ENCODE measurements around the gene RRP1B. TPM values are rescaled to one million over a fixed set of nuclear protein-coding genes. Genes with fewer than 3 reads are reported as not detected.

RRP1B gene
- total and polyA plus RNA-seq, 2 of the 13 experiments (the other 11 are each of a cell fraction or from before 2014, with no cell fraction given): 16.3 to 46.2 TPM

DNA sequence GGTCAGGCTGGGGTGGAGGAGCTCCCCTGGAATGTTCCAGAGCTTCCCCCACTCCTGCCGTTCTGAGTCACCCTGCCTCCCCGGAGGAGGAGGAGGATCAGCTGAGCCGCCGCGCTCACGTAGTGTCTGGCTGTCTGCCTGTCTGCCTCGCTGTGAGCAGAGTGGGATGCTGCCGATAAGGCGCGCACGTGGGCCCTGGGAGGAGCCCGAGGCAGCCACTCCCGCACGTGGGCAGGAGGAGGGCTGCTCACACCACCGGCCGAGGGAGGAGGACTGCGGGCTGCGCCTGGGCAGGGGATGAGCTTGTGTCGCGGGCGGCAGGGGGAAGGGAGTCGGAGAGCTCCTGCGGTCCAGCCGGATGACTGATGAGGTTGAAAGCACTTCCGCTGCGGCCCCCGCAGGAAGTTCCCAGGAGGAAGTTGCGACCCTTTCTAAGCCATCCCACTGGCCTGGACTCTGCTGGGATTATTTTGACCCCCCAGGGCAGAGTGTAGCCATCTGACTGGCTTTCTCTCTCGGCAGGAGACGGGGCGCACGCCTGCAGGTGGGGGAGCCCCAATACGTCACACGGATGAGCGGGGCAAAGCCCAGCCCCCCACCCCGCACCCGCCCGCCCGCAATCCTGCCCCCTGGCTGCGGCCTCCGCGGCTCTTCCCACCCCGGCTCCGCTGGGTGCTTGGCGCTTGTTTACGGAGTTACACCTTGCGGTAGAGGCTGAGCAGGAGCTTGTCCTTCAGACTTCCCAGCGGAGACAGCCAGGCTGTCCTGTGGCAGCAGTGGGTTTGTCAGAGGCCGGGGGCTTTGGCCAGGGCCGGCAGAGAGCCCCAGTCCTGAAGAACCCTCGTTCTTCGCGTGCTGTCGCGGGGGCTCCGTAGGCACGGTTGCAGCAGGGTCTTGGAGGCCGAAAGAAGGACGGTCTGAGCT lies 69.4 kb downstream of the RRP1B start (continued):
- TF ChIP-seq, protein P1, sequence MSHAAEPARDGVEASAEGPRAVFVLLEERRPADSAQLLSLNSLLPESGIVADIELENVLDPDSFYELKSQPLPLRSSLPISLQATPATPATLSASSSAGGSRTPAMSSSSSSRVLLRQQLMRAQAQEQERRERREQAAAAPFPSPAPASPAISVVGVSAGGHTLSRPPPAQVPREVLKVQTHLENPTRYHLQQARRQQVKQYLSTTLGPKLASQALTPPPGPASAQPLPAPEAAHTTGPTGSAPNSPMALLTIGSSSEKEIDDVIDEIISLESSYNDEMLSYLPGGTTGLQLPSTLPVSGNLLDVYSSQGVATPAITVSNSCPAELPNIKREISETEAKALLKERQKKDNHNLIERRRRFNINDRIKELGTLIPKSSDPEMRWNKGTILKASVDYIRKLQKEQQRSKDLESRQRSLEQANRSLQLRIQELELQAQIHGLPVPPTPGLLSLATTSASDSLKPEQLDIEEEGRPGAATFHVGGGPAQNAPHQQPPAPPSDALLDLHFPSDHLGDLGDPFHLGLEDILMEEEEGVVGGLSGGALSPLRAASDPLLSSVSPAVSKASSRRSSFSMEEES (CRISPR knock-in tag; IDR thresholded peaks at IDR 0.05): peak; percentile 43; the same call in 1 of the 2 replicates
- TF ChIP-seq ZNF562 (CRISPR knock-in tag; IDR thresholded peaks at IDR 0.05; ENCODE audit: borderline replicate concordance): no peak
- TF ChIP-seq RBFOX2 (IDR thresholded peaks at IDR 0.05; ENCODE audit: low read depth, low read length): peak; percentile 85
- no peak for TF ChIP-seq EEA1 (CRISPR knock-in tag; IDR thresholded peaks at IDR 0.05; ENCODE audit: borderline replicate concordance)
- TF ChIP-seq, protein P2, sequence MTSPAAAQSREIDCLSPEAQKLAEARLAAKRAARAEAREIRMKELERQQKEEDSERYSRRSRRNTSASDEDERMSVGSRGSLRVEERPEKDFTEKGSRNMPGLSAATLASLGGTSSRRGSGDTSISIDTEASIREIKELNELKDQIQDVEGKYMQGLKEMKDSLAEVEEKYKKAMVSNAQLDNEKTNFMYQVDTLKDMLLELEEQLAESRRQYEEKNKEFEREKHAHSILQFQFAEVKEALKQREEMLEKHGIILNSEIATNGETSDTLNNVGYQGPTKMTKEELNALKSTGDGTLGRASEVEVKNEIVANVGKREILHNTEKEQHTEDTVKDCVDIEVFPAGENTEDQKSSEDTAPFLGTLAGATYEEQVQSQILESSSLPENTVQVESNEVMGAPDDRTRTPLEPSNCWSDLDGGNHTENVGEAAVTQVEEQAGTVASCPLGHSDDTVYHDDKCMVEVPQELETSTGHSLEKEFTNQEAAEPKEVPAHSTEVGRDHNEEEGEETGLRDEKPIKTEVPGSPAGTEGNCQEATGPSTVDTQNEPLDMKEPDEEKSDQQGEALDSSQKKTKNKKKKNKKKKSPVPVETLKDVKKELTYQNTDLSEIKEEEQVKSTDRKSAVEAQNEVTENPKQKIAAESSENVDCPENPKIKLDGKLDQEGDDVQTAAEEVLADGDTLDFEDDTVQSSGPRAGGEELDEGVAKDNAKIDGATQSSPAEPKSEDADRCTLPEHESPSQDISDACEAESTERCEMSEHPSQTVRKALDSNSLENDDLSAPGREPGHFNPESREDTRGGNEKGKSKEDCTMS (CRISPR knock-in tag; conservative IDR thresholded peaks at IDR 0.05): no peak
- peak; percentile 47; the same call in 1 of the 2 replicates for TF ChIP-seq ZSCAN20 (CRISPR knock-in tag; IDR thresholded peaks at IDR 0.05; ENCODE audit: borderline replicate concordance)
- TF ChIP-seq, protein P3, sequence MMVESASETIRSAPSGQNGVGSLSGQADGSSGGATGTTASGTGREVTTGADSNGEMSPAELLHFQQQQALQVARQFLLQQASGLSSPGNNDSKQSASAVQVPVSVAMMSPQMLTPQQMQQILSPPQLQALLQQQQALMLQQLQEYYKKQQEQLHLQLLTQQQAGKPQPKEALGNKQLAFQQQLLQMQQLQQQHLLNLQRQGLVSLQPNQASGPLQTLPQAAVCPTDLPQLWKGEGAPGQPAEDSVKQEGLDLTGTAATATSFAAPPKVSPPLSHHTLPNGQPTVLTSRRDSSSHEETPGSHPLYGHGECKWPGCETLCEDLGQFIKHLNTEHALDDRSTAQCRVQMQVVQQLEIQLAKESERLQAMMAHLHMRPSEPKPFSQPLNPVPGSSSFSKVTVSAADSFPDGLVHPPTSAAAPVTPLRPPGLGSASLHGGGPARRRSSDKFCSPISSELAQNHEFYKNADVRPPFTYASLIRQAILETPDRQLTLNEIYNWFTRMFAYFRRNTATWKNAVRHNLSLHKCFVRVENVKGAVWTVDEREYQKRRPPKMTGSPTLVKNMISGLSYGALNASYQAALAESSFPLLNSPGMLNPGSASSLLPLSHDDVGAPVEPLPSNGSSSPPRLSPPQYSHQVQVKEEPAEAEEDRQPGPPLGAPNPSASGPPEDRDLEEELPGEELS (CRISPR knock-in tag; IDR thresholded peaks at IDR 0.05): peak; percentile 69
- TF ChIP-seq, protein P4, sequence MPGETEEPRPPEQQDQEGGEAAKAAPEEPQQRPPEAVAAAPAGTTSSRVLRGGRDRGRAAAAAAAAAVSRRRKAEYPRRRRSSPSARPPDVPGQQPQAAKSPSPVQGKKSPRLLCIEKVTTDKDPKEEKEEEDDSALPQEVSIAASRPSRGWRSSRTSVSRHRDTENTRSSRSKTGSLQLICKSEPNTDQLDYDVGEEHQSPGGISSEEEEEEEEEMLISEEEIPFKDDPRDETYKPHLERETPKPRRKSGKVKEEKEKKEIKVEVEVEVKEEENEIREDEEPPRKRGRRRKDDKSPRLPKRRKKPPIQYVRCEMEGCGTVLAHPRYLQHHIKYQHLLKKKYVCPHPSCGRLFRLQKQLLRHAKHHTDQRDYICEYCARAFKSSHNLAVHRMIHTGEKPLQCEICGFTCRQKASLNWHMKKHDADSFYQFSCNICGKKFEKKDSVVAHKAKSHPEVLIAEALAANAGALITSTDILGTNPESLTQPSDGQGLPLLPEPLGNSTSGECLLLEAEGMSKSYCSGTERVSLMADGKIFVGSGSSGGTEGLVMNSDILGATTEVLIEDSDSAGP (CRISPR knock-in tag; IDR thresholded peaks at IDR 0.05; ENCODE audit: borderline replicate concordance): peak; percentile 87
- TF ChIP-seq ZNF510 (CRISPR knock-in tag; IDR thresholded peaks at IDR 0.05; ENCODE audit: low read depth): no peak
- peak; percentile 83; the same call in 1 of the 2 replicates for TF ChIP-seq RFXAP (CRISPR knock-in tag; IDR thresholded peaks at IDR 0.05; ENCODE audit: borderline replicate concordance)
- TF ChIP-seq GZF1 (CRISPR knock-in tag; IDR thresholded peaks at IDR 0.05): no peak
- peak; percentile 38 for TF ChIP-seq ZSCAN9 (CRISPR knock-in tag; IDR thresholded peaks at IDR 0.05; ENCODE audit: borderline replicate concordance)
- TF ChIP-seq, protein P5, sequence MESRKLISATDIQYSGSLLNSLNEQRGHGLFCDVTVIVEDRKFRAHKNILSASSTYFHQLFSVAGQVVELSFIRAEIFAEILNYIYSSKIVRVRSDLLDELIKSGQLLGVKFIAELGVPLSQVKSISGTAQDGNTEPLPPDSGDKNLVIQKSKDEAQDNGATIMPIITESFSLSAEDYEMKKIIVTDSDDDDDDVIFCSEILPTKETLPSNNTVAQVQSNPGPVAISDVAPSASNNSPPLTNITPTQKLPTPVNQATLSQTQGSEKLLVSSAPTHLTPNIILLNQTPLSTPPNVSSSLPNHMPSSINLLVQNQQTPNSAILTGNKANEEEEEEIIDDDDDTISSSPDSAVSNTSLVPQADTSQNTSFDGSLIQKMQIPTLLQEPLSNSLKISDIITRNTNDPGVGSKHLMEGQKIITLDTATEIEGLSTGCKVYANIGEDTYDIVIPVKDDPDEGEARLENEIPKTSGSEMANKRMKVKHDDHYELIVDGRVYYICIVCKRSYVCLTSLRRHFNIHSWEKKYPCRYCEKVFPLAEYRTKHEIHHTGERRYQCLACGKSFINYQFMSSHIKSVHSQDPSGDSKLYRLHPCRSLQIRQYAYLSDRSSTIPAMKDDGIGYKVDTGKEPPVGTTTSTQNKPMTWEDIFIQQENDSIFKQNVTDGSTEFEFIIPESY (CRISPR knock-in tag; IDR thresholded peaks at IDR 0.05): peak; percentile 62
- TF ChIP-seq, protein P6, sequence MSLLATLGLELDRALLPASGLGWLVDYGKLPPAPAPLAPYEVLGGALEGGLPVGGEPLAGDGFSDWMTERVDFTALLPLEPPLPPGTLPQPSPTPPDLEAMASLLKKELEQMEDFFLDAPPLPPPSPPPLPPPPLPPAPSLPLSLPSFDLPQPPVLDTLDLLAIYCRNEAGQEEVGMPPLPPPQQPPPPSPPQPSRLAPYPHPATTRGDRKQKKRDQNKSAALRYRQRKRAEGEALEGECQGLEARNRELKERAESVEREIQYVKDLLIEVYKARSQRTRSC (CRISPR knock-in tag; IDR thresholded peaks at IDR 0.05; ENCODE audit: low read depth): no peak
- no peak for TF ChIP-seq ZFP36 (IDR thresholded peaks at IDR 0.05; ENCODE audit: borderline replicate concordance, low read depth, low read length, partially characterized antibody)
- TF ChIP-seq ZNF446 (CRISPR knock-in tag; IDR thresholded peaks at IDR 0.05): peak; percentile 85; the same call in 1 of the 2 replicates
- TF ChIP-seq ZMYM4 (CRISPR knock-in tag; IDR thresholded peaks at IDR 0.05): peak; percentile 68; the same call in 1 of the 2 replicates
